Fibroblast of peridontal ligament (primary cell): ENCODE results near the gene OSBPL1A.
A peak's percentile ranks its signal among the peaks of the same experiment; 100 is the strongest.

Experiments
- DNase-seq: peaks from one replicate; pipeline ENCODE4 v3.0.0-alpha.2; 2010; ENCODE audit errors: extremely low read depth

Gene OSBPL1A

DNA sequence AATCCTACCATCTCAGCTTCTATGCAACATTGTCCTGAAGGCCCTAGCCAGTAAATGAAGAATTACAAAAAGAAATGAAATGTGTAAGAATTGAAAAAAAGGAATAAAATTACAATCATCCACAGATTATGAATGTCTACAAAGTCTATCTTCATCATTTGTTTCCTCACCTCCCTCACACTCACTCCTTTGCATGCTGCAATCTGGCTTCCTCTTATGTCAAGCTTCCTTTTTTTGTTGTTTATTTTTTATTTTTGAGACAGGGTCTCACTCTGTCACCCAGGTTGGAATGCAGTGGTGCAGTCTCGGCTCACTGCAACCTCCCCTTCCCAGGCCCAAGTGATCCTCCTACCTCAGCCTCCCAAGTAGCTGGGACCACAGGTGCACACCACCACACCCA is 129.7 kb downstream of the OSBPL1A start:
- DNase-seq: no peak

DNA sequence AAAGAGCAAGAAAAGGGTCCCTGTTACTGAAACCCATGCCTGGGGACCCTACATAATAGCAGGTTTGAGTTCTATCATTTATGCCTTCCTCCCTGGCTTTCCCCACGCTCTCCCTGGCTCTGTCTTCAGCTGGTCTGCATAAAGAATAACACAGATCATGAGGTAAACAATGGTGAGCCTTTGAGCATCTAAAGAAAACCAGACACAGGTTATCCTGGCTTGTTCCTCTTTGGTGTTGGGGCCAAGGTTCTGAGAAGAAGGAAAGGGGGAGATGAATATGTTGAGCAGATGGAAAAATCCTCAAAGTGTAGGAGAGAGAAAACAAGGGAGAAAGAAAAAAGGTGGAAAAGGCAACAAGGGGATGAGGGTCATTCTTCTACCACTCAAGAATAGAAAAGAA is 131.5 kb downstream of the OSBPL1A start:
- DNase-seq: no peak

DNA sequence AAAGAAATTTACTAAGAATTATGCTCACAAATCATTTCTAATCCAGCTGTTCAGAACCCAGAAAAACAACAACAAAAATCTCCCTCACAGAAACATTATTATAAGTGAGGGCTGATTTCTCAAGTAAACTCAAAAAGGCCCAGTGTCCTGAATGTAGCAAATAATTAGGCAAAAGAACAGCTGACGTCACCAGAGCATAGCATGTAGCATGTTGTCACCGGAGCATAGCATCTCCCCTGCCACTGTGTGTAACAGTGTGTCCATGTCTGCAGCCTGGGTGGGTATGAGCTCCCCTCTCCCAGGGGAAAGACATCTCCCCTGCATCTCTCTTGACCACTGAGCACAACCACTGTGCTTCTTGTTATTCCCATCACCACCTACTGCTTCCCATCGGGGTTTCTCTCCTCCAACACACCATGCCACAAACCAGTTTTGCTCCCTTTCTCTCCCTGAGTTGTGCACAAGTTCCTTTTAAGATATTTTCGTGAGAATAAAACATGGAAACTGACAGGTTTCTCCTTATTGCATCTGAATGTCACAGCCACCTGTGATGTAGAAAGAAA is 132.0 kb downstream of the OSBPL1A start:
- DNase-seq: no peak

DNA sequence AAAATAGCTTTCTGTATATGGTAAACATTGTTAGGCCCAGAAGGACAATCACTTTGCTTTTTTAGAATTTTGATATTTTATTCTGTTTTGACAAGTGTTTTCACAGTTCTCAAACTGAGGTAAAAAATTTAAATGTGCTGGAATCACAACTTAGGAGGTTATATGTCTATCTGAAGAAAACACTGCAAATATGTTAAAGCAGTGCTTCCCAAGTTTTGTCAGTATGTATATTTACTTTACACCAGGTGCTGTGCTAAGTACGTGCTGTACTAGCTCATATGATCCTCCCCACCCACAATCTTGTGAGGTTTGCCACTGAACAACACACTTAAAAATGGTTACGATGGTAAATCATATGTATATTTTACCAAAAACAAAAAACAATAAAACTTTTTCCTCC is 134.6 kb downstream of the OSBPL1A start:
- DNase-seq: no peak

- DNase-seq: peak; percentile 69
These were observed 135.5 kb downstream of the OSBPL1A start for GRCh38 chr18:24262087-24262486.

DNA sequence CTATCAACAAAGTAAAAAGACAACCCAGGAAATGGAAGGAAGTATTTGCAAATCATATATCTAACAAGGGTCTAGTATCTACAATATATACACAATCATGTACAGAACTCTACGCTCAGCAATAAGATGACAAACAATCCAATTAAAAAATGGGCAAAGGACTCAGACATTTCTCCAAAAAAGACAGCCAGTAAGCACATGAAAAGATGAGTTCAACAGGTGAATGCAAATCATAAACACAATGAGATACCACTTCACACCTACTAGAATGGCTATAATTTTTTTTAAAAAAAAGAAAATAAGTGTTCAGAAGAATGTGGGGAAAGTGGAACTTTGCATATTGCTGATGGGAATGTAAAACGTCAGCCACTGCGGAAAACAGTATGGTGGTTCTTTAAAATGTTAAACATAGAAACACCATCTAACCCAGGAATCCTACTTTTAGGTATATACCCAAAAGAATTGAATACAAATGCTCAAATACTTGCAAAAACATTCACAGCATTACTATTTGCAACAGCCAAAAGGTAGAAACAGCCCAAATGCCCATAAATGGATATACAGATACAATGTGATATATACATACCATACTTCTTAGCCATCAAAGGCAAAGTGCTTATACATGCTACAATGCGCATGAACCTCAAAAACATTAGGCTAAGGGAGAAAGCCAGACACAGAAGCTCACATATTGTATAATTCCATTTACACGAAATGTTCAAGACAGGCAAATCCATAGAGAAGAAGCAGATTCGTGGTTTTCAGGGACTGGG is 137.6 kb downstream of the OSBPL1A start:
- DNase-seq: no peak

GRCh38 chr18:24254071-24254470 is 143.6 kb downstream of the OSBPL1A start:
- DNase-seq: no peak

- DNase-seq: no peak
These were observed 147.9 kb downstream of the OSBPL1A start for GRCh38 chr18:24249716-24250115.

DNA sequence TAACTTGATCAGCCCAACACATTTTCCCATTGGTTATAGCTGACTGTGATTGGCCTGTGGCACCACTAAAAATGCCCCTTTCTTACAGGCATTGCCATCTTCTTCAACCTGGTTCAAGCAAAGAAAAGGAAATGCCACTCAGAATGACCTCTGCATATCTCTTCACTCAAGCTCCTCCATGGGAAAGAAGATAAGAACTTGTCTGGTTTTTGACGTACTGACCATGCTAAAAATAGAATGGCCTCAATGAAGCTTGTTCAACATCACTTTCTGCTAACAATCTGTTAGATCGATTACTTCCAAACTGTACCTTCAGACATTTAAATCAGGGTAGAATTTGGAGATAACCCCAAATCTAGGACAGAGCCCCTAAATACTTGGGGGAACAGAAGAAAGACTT is 149.3 kb downstream of the OSBPL1A start:
- DNase-seq: no peak

GRCh38 chr18:24246143-24246542 is 151.5 kb downstream of the OSBPL1A start:
- DNase-seq: no peak

DNA sequence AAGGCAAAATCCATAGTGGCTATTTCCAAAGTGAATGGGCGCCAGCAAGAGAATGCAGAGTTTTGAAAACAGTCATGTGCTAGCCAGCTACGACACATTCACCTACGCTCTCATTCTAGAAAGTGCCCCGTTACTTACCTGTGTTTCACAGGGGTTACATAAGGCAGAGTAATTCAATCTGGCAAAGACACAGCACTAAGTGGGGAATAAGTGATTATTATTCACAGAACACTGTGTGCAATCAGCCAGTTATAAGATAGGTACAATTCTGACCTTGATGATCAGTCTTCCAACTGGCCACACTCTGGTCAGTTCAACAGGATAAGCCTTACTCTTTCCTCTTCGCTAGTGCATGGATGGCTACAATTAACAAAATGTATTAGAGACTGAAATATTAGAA is 152.9 kb downstream of the OSBPL1A start:
- no peak for DNase-seq

GRCh38 chr18:24243677-24244076 is 153.9 kb downstream of the OSBPL1A start:
- DNase-seq: no peak

DNA sequence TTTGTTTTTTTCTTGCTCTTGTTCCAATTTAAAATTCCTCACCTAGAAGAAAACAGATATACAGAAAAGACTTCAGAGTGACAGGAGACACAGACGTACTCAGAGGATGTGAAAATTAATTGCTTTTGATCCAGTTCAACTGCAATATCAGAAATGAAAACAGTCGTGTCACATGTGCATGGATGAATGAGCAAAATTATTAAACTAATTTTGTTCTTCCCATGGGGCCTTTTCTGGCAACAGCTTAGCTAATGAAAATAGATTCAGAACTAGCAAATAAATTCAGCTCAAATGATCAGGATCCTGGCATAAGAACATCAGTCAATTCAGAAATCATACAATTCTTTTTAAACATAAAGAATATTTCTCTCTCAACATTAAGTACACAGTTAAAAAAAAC is 158.3 kb downstream of the OSBPL1A start:
- DNase-seq: no peak

- no peak for DNase-seq
These were observed 159.2 kb downstream of the OSBPL1A start for GRCh38 chr18:24238387-24238786.

DNA sequence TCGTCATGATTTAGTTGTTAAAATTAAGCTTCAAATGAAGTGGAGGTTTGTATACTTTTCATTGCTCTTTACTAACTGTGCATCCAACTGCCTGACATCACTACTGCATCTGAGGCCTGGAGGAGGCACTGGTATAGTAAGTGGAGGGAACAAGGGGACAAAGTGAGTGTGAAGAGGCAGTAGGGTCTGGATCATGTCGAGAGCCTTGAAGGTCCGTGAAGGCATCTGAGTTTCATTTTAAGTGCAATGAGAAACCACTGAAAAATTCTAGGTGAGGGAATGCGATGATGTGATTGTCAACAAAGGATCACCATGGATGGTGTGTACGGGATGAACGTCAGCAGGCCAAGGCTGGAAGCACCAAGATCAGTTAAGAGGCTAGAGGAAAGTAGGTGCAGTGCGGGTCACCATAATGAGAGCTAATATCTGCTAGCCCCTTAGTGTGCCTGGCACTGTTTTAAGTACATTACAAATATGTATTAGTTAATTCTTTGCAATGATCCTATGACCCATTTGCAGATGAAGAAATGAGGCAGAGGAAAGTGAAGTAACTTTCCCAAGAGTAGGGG is 162.7 kb downstream of the OSBPL1A start:
- no peak for DNase-seq

DNA sequence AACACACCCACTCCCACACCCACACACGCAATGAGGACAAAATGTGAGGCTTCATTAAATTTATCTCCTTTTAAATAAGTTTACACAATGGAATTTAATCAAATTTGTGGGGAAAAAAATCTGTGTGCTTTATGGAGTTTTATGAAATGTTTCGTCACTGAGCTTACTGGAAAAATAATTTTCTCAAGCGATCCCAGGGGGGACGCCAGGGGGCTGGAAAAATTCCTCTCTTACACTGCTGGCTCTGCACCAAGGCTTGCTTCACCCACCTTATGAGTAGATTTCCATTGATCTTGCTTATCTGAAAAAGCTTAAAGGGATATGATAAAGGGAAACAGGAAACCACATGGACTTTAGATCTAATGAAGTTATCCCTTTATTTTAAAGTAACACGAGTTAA is 163.3 kb downstream of the OSBPL1A start:
- DNase-seq: no peak

DNA sequence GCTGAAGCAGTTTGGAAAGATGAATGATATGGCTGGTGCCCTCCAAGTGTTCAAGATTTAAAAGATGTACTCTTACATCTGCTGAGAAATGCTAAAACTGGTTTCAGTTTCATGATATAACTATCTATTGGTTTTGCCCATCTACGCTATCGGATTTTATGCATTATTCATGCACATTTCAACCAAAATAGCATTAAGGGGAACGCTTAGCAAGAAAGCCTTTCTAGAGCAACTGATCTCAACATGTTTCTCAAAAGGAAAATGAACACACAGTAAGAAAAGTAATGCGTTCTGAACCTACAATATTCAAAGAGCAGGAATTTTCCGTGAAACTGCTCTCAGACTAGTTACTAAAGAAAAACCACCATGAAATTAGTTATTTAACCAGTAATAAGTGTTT is 164.8 kb downstream of the OSBPL1A start:
- no peak for DNase-seq

GRCh38 chr18:24231773-24232735 is 165.6 kb downstream of the OSBPL1A start:
- peak; percentile 43 for DNase-seq

GRCh38 chr18:24230766-24231165 is 166.9 kb downstream of the OSBPL1A start:
- no peak for DNase-seq

DNA sequence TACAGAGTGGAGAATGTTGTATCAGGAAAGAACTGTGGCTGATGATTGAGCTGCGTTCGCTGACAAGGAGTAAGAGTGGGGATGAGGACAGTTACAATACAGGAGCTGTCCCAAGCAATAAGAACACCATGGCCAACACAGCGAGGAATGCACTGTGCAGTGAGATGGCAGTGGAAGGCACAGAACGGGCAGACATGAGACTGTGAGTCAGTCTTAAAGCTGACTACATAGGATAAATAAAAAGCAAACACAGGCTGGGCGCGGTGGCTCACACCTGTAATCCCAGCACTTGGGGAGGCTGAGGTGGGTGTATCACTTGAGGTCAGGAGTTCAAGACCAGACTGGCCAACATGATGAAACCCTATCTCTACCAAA is 169.0 kb downstream of the OSBPL1A start:
- DNase-seq: no peak

GRCh38 chr18:24227977-24228666 is 169.5 kb downstream of the OSBPL1A start:
- DNase-seq: peak; percentile 88

- DNase-seq: no peak
These were observed 177.3 kb downstream of the OSBPL1A start for GRCh38 chr18:24220318-24220688.
